Body of pancreas (tissue), 4 donors: Measurements from ENCODE around the gene BMP7.

Experiments
- POLR2A ChIP-seq, 3 donors: fragments of 450-650 bp; IDR thresholded peaks; one replicate each; pipeline ENCODE4 v1.6.1; 2016; ENCODE audit warnings: antibody characterized with exemption in 3 of 3, mild to moderate bottlenecking in 2 of 3
- TF ChIP-seq, protein P1 (sequence below), 7 experiments: fragments of 450-650 bp in 4 of 7; fragments of 200-600 bp in 3 of 7; sonication (generic) in 3 of 7; IDR thresholded peaks; one replicate each; pipeline ENCODE4 v1.5.1; 2016 to 2019; ENCODE audit warnings: antibody characterized with exemption in 7 of 7

DNA sequence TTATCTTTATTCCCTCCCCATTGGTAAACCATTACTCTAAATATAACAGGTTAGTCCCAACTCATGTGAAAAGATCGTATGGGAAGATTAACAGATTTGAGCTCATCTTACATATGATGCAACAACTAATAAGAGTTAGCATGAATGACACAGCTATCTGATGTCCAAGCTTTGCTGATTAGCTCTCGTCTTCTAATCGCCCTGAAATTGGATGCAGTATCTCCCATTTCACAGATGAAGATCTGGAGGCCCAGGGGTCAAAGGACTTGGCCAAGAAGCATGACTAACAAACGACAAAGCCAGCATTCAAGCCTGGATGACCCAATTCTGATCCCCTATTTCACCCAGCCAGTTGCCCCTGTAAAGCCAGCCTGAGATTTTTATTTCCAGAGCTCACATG is 8.4 kb upstream of the BMP7 start:
- no peak for TF ChIP-seq POLR2A (IDR thresholded peaks at IDR 0.05)
- TF ChIP-seq, protein P1, sequence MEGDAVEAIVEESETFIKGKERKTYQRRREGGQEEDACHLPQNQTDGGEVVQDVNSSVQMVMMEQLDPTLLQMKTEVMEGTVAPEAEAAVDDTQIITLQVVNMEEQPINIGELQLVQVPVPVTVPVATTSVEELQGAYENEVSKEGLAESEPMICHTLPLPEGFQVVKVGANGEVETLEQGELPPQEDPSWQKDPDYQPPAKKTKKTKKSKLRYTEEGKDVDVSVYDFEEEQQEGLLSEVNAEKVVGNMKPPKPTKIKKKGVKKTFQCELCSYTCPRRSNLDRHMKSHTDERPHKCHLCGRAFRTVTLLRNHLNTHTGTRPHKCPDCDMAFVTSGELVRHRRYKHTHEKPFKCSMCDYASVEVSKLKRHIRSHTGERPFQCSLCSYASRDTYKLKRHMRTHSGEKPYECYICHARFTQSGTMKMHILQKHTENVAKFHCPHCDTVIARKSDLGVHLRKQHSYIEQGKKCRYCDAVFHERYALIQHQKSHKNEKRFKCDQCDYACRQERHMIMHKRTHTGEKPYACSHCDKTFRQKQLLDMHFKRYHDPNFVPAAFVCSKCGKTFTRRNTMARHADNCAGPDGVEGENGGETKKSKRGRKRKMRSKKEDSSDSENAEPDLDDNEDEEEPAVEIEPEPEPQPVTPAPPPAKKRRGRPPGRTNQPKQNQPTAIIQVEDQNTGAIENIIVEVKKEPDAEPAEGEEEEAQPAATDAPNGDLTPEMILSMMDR (IDR thresholded peaks at IDR 0.05), result no peak
